HG03442 (cell line): ENCODE measurements around the gene RMND1.

ENCODE experiments used
- ATAC-seq: cut with Tn5 transposase; IDR thresholded peaks from one replicate; pipeline ENCODE4 v1.9.1; 2021; ENCODE audit warnings: mild to moderate bottlenecking, moderate library complexity; ENCODE audit not compliant: unreplicated experiment

RMND1 gene

GRCh38 chr6:151425561-151425960 lies 26.4 kb downstream of the RMND1 start:
- ATAC-seq: no peak

GRCh38 chr6:151422981-151423380 lies 28.9 kb downstream of the RMND1 start:
- ATAC-seq: no peak

- no peak for ATAC-seq
Observed at GRCh38 chr6:151417477-151417876, 34.4 kb downstream of the RMND1 start.

- no peak for ATAC-seq
Observed at GRCh38 chr6:151414641-151415260, 37.2 kb downstream of the RMND1 start.

GRCh38 chr6:151413372-151414145 lies 38.4 kb downstream of the RMND1 start:
- no peak for ATAC-seq

GRCh38 chr6:151412909-151413308 lies 39.0 kb downstream of the RMND1 start:
- no peak for ATAC-seq

- ATAC-seq: no peak
Observed at GRCh38 chr6:151409679-151410078, 42.2 kb downstream of the RMND1 start.

- no peak for ATAC-seq
Observed at GRCh38 chr6:151409260-151409659, 42.7 kb downstream of the RMND1 start.

GRCh38 chr6:151408858-151409257 lies 43.1 kb downstream of the RMND1 start:
- no peak for ATAC-seq

GRCh38 chr6:151403919-151404308 lies 48.0 kb downstream of the RMND1 start:
- ATAC-seq: no peak

- ATAC-seq: no peak
Observed at GRCh38 chr6:151402228-151402627, 49.7 kb downstream of the RMND1 start.

GRCh38 chr6:151400473-151400872 lies 51.5 kb downstream of the RMND1 start:
- no peak for ATAC-seq

GRCh38 chr6:151399679-151400078 lies 52.2 kb downstream of the RMND1 start:
- no peak for ATAC-seq

GRCh38 chr6:151393410-151393809 lies 58.5 kb downstream of the RMND1 start:
- ATAC-seq: no peak

GRCh38 chr6:151392427-151392826 lies 59.5 kb downstream of the RMND1 start:
- ATAC-seq: no peak

- peak; percentile 8 for ATAC-seq
Observed at GRCh38 chr6:151391471-151392413, 60.2 kb downstream of the RMND1 start, which contains the start of gene ZBTB2. Gene ZBTB2 (minus strand): TSS chr6:151391559. CDS start chr6:151373637, 17,922 bp downstream.

- ATAC-seq: peak; percentile 4
Observed at GRCh38 chr6:151390851-151391470, 61.0 kb downstream of the RMND1 start.

- ATAC-seq: peak; percentile 78
Observed at GRCh38 chr6:151390276-151390850, 61.6 kb downstream of the RMND1 start.

GRCh38 chr6:151389618-151390275 lies 62.2 kb downstream of the RMND1 start:
- ATAC-seq: peak; percentile 55
